OCI-LY3 (cell line): ENCODE data around the gene ZNF22.

Source experiments
- CTCF ChIP-seq: fragments of 200-600, 300-600 bp; sonication (generic); IDR thresholded peaks from 2 replicates; pipeline ENCODE4 v1.5.1; 2014; ENCODE audit warnings: antibody characterized with exemption, low read length, low read depth
- EZH2phosphoT487 ChIP-seq: fragments of 200-600 bp; shearing (Covaris generic); IDR thresholded peaks from 2 replicates; pipeline ENCODE4 v1.6.1; 2018; ENCODE audit warnings: antibody characterized with exemption, mixed run types, low read depth

- TF ChIP-seq CTCF (no peak), EZH2phosphoT487 (no peak)
These were observed 3.5 kb upstream of the ZNF22 start for GRCh38 chr10:44997105-44997748.
